Testis (tissue), 3 donors: ENCODE results near the gene CAMK2D. TPM values are rescaled to one million over a fixed set of nuclear protein-coding genes. Genes with fewer than 3 reads are reported as not detected.

Experiments
- DNase-seq: peaks from one replicate; pipeline ENCODE4 v3.0.0-alpha.2; 2019
- H3K27ac ChIP-seq, 2 donors: fragments of 200-600 bp; sonication (generic); one replicate each; pipeline ENCODE4 v1.5.1; 2019
- H3K27me3 ChIP-seq: fragments of 200-600 bp; sonication (generic); one replicate; pipeline ENCODE4 v1.5.1; 2019
- H3K36me3 ChIP-seq: fragments of 200-600 bp; sonication (generic); one replicate; pipeline ENCODE4 v1.5.1; 2017; ENCODE audit warnings: low read depth; ENCODE audit errors: missing control alignments
- H3K4me1 ChIP-seq: fragments of 200-600 bp; sonication (generic); one replicate; pipeline ENCODE4 v1.5.1; 2019
- H3K4me3 ChIP-seq, 2 donors: fragments of 200-600 bp; sonication (generic); one replicate each; pipeline ENCODE4 v1.5.1; 2017 to 2019
- H3K9me3 ChIP-seq: fragments of 200-600 bp; sonication (generic); one replicate; pipeline ENCODE4 v1.5.1; 2017
- CTCF ChIP-seq, 3 experiments: fragments of 450-650 bp in 2 of 3; fragments of 200-600 bp in 1 of 3; sonication (generic) in 1 of 3; IDR thresholded peaks; one replicate each; pipeline ENCODE4 v1.5.1; 2016 to 2019; ENCODE audit warnings: antibody characterized with exemption in 3 of 3, mild to moderate bottlenecking in 2 of 3, moderate library complexity in 1 of 3
- POLR2A ChIP-seq: fragments of 450-650 bp; IDR thresholded peaks from one replicate; pipeline ENCODE4 v1.6.1; 2017; ENCODE audit warnings: antibody characterized with exemption, mild to moderate bottlenecking, moderate library complexity
- WGBS, 2 donors: methylation state at CpG; one replicate each; pipeline ENCODE4 v1.1.5; 2018; 5-methylcytosine and 5-hydroxymethylcytosine counted together
- intact Hi-C: fragments of 100-400 bp; cut with DNase I; formaldehyde crosslinking; loops from one replicate; pipeline ENCODE4 v1.15.1; 2023; ENCODE audit warnings: low total_unique reads
- polyA plus RNA-seq: library from polyadenylated mRNA; stranded (reverse); fragments of 350-450 nt; fragmentation: Illumina TruSeq; extraction: RNeasy Lipid Tissue Mini Kit (QIAGEN cat#74804); gene quantifications from one replicate; pipeline ENCODE4 v1.2.3, GENCODE V29; 2014; ENCODE audit warnings: low read depth, low replicate concordance; ENCODE audit not compliant: insufficient read depth
- total RNA-seq, 2 donors: library from RNA; depleted of rRNA; stranded (reverse); fragments of >200 nt; gene quantifications; one replicate each; pipeline ENCODE4 v1.2.3, GENCODE V29; 2016

CAMK2D gene
- total and polyA plus RNA-seq, 3 donors from 2014 or later, result 31.2 to 88.1 (median 72.4) TPM

DNA sequence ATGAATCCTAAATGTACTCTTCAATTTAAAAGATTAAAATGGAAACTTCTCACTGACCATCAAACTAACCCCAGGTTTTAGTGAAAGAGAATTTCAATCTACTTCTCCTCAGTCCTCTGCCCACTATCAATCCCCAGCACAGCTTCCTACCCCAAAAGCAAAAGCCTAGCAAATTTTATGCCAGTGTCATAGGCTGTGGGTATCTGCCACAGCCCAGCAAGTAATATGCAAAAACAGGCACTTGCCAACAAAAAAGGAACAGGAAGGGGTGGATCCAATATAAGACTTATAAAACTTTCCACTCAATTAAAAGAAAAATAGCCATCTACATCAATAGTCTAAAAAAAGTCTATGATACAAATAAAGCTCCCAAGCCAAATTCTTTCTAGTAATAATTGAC, 22.3 kb downstream of the CAMK2D start:
- H3K27me3 ChIP-seq, result no peaks in the 10 kb centered on the region
- no peaks in the 10 kb centered on the region for H3K36me3 ChIP-seq
- intact Hi-C loops, result no loop called here
- no peak overlapping the region for H3K4me3 ChIP-seq
- no peak for DNase-seq
- no peaks in the 10 kb centered on the region for H3K9me3 ChIP-seq
- no peak overlapping the region for H3K27ac ChIP-seq
- no peak for TF ChIP-seq POLR2A
- TF ChIP-seq CTCF (IDR thresholded peaks at IDR 0.05), result no peak
- H3K4me1 ChIP-seq, result no peaks in the 10 kb centered on the region

GRCh38 chr4:113738251-113738650, 23.3 kb downstream of the CAMK2D start:
- Histone ChIP-seq H3K27ac (no peak overlapping the region), H3K36me3 (no peaks in the 10 kb centered on the region), H3K9me3 (no peaks in the 10 kb centered on the region), H3K27me3 (no peaks in the 10 kb centered on the region), H3K4me3 (no peak overlapping the region), H3K4me1 (no peaks in the 10 kb centered on the region)
- intact Hi-C loops, result no loop called here
- no peak for DNase-seq
- TF ChIP-seq POLR2A, result no peak
- TF ChIP-seq CTCF (IDR thresholded peaks at IDR 0.05), result no peak

DNA sequence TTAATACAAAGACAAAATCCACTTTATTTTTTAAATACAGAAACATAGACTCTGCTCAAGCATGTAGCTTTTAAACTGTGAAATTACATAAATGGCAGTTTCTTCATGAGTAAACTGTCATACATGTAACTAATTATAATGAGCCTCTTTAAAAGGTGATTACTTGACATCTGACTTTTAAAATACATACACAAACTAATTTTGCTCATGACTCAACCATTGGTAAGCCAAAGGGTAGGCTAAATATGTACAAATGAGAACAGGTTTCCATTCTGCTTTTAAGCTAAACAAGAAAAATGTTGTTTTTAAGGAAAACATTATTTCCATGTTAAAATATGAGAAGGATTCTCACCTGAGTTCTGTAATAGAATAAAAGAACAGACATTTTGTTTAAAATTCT, 27.9 kb downstream of the CAMK2D start:
- Histone ChIP-seq H3K36me3 (no peaks in the 10 kb centered on the region), H3K4me3 (no peak overlapping the region), H3K27me3 (no peaks in the 10 kb centered on the region), H3K27ac (no peak overlapping the region), H3K4me1 (no peaks in the 10 kb centered on the region), H3K9me3 (no peaks in the 10 kb centered on the region)
- intact Hi-C loops, result no loop called here
- no peak for TF ChIP-seq POLR2A
- TF ChIP-seq CTCF (IDR thresholded peaks at IDR 0.05), result no peak
- no peak for DNase-seq

DNA sequence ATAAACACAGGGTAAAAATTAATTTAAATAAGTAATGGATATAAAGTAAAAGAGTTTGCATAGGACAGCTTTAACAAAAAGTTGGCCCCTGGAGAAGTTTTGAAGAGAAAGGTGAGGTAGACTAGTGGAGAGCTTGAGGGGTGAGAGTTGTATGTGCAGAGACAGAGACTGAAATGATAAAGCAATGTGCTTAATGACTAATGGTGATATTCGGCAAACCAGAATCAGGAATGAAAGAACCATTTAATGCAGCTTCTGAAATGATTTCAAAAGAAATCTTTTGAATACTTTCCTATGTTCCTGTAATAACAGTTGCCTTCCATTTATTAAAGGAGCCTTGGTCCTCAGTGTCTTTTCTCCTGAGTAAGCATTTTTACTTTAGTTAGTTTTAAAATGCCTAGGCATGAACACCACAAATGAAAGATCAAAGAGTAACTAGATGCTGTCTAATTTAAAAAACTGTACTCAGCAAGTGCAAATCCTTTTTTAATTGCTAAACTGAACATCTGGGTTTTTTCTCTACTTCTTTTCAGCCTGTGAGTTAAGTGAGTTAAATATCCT, 28.5 kb downstream of the CAMK2D start:
- WGBS, 2 donors, result 48 to 57% methylated on average over 1 of the region's 1 CpG
- intact Hi-C loops, result no loop called here
- TF ChIP-seq CTCF (IDR thresholded peaks at IDR 0.05), result no peak
- TF ChIP-seq POLR2A, result no peak
- Histone ChIP-seq H3K9me3 (no peaks in the 10 kb centered on the region), H3K27me3 (no peaks in the 10 kb centered on the region), H3K27ac (no peak overlapping the region), H3K36me3 (no peaks in the 10 kb centered on the region), H3K4me1 (no peaks in the 10 kb centered on the region), H3K4me3 (no peak overlapping the region)
- DNase-seq, result no peak

DNA sequence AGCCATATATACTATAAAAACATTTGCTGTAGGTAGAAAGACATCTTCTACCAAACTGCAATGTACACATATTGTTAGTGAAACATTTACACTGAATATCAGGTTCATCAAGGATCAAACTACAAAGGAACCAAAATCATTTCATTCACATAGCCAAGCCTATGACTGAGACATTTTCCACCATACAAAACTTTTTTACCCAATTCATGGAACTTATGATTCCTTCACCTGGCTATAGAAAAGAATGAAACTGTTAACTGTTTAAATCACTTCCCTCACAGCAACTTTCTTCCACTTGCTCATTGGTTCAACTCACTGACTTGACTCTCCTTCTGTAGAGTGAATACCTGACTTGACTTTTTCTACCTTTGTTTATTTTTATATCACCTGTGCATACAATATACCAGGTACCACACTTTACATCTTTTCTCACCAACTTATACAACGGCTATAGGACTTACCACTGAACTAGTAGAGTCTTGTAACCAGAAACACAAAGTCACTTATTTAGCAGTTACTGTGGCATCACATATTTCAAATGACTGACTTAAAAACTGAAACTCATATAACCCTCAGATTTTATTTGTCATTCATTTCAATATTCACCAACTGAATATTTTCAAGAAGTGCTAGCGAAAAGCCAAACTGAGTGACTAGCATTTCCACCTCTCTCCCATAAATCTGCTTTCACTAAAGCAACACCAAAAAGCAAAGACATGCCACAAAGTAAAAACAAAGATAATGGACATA, 30.9 kb downstream of the CAMK2D start:
- Histone ChIP-seq H3K27ac (no peak overlapping the region), H3K27me3 (no peaks in the 10 kb centered on the region), H3K9me3 (no peaks in the 10 kb centered on the region), H3K36me3 (no peaks in the 10 kb centered on the region), H3K4me1 (no peaks in the 10 kb centered on the region), H3K4me3 (no peak overlapping the region)
- TF ChIP-seq POLR2A (no peak), CTCF (IDR thresholded peaks at IDR 0.05) (no peak)
- WGBS, 2 donors, result 93 to 98% methylated on average over 2 of the region's 2 CpGs
- intact Hi-C loops, result no loop called here
- no peak for DNase-seq
